K562 (cell line): ENCODE results near the gene SYNE1.

Experiments
- HDGF ChIP-seq: fragments of 450-650 bp; IDR thresholded peaks from 2 replicates; pipeline ENCODE4 v1.6.1; 2016
- NCOR1 ChIP-seq: fragments of 450-650 bp; IDR thresholded peaks from 2 replicates; pipeline ENCODE4 v1.6.1; 2016; ENCODE audit warnings: mild to moderate bottlenecking, moderate library complexity
- SAP30 ChIP-seq: fragments of 200-600 bp; sonication (generic); IDR thresholded peaks from 2 replicates; pipeline ENCODE4 v1.6.1; 2012; ENCODE audit warnings: borderline replicate concordance, low read depth, mild to moderate bottlenecking, moderate library complexity, low read length, control low read depth, inconsistent platforms; ENCODE audit not compliant: insufficient read depth, poor library complexity, severe bottlenecking
- SRF ChIP-seq, 2 experiments: fragments of 250-450, 450-650 bp in 1 of 2; sonication (Bioruptor Pico) in 1 of 2; sonication (generic) in 1 of 2; formaldehyde crosslinking; IDR thresholded peaks; 2 replicates each; pipeline versions ENCODE4 v1.5.0 to v1.5.1; 2020 to 2022; ENCODE audit warnings: mild to moderate bottlenecking in 1 of 2, missing genetic modification reagents in 1 of 2
- TAF1 ChIP-seq: IDR thresholded peaks from 2 replicates; pipeline ENCODE4 v1.6.1; 2011; ENCODE audit warnings: mild to moderate bottlenecking, low read length, moderate library complexity; ENCODE audit not compliant: insufficient read depth, control insufficient read depth, severe bottlenecking; ENCODE audit errors: extremely low read depth
- TCF7L2 ChIP-seq: fragments of 150-350 bp; IDR thresholded peaks from 2 replicates; pipeline ENCODE4 v1.6.1; 2016; ENCODE audit warnings: low read depth, mild to moderate bottlenecking, low read length, moderate library complexity
- TEAD1 ChIP-seq, 2 experiments: fragments of 450-650 bp in 1 of 2; sonication (generic) in 1 of 2; formaldehyde crosslinking; IDR thresholded peaks; 2 replicates each; pipeline versions ENCODE4 v1.4.0 to v1.8.0; 2020 to 2022; ENCODE audit warnings: mild to moderate bottlenecking in 2 of 2, missing genetic modification reagents in 1 of 2
- TGIF2 ChIP-seq: sonication (generic); formaldehyde crosslinking; IDR thresholded peaks from 2 replicates; pipeline ENCODE4 v1.8.1; 2022; ENCODE audit warnings: mild to moderate bottlenecking, missing genetic modification reagents, moderate library complexity
- TF ChIP-seq, protein P1 (sequence below), 3 experiments: IDR thresholded peaks in 2 of 3; conservative IDR thresholded peaks in 1 of 3; 2 replicates each; pipeline ENCODE4 v1.5.1; 2011 to 2012; ENCODE audit warnings: low read length in 3 of 3, mild to moderate bottlenecking in 3 of 3, control low read depth in 2 of 3, improper control_type of control experiment in 1 of 3, inconsistent platforms in 1 of 3, low read depth in 1 of 3, mixed read lengths in 1 of 3, moderate library complexity in 1 of 3; ENCODE audit not compliant: insufficient read depth in 2 of 3

DNA sequence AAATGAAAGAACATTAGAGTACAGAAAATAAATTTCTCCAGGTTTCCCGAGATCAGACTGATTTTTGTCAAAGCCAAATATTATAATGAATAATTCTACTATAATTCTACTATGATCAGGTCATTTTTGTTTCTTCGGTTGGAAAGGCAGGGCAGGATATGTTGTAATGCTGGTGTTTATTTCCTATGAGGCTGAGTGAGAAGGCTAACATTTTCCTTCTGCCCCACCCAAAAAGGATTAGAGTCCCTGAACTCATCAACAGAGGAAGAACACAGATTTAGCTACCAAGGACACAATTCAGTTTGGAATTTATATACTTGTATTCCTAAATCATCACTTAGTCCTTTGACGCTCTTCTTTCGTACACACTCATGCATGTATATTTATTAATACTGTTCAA lies 318.9 kb downstream of the SYNE1 start:
- TF ChIP-seq NCOR1 (no peak), SAP30 (no peak), TEAD1 (CRISPR knock-in tag; IDR thresholded peaks at IDR 0.05) (no peak), TCF7L2 (no peak), TGIF2 (CRISPR knock-in tag) (no peak), SRF (CRISPR knock-in tag; IDR thresholded peaks at IDR 0.05) (no peak), HDGF (no peak), TAF1 (no peak)
- TF ChIP-seq, protein P1, sequence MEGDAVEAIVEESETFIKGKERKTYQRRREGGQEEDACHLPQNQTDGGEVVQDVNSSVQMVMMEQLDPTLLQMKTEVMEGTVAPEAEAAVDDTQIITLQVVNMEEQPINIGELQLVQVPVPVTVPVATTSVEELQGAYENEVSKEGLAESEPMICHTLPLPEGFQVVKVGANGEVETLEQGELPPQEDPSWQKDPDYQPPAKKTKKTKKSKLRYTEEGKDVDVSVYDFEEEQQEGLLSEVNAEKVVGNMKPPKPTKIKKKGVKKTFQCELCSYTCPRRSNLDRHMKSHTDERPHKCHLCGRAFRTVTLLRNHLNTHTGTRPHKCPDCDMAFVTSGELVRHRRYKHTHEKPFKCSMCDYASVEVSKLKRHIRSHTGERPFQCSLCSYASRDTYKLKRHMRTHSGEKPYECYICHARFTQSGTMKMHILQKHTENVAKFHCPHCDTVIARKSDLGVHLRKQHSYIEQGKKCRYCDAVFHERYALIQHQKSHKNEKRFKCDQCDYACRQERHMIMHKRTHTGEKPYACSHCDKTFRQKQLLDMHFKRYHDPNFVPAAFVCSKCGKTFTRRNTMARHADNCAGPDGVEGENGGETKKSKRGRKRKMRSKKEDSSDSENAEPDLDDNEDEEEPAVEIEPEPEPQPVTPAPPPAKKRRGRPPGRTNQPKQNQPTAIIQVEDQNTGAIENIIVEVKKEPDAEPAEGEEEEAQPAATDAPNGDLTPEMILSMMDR (IDR thresholded peaks at IDR 0.05 in 2 of 3, conservative IDR thresholded peaks at IDR 0.05 in 1 of 3; ENCODE audit: insufficient read depth in 2 of 3, low read depth in 1 of 3, low read length in 3 of 3), result no peak
